GM23338 (cell line): ENCODE data around the gene HPS4. TPM values are rescaled to one million over a fixed set of nuclear protein-coding genes. Genes with fewer than 3 reads are reported as not detected.

Experiments used
- ATAC-seq: fragments of 200-7000 bp; cut with Tn5 transposase; 3 replicates; pipeline ENCODE4 v1.9.1; 2020
- DNase-seq: peaks from one replicate; pipeline ENCODE4 v3.0.0-alpha.2; 2015; ENCODE audit warnings: low spot score
- H2AFZ ChIP-seq: fragments of 200-600 bp; sonication (generic); 2 replicates; pipeline ENCODE4 v1.8.0; 2016; ENCODE audit warnings: antibody characterized with exemption, mild to moderate bottlenecking, moderate library complexity
- H3F3A ChIP-seq: fragments of 200-600 bp; sonication (generic); replicated peaks from 2 replicates; pipeline ENCODE4 v1.8.0; 2017; ENCODE audit warnings: antibody characterized with exemption, mixed run types, low read depth
- H3K27ac ChIP-seq: fragments of 200-600 bp; sonication (generic); 2 replicates; pipeline ENCODE4 v1.6.1; 2016; ENCODE audit warnings: low read depth
- H3K27me3 ChIP-seq: fragments of 200-600 bp; sonication (generic); 2 replicates; pipeline ENCODE4 v1.8.0; 2016; ENCODE audit warnings: mild to moderate bottlenecking, mixed run types, moderate library complexity; ENCODE audit not compliant: insufficient read depth
- H3K36me3 ChIP-seq: fragments of 200-600 bp; sonication (generic); 2 replicates; pipeline ENCODE4 v1.8.0; 2016; ENCODE audit warnings: mild to moderate bottlenecking; ENCODE audit not compliant: insufficient read depth
- H3K4me1 ChIP-seq: fragments of 200-600 bp; sonication (generic); 2 replicates; pipeline ENCODE4 v1.8.0; 2016; ENCODE audit warnings: mild to moderate bottlenecking, moderate library complexity; ENCODE audit not compliant: insufficient read depth
- H3K4me2 ChIP-seq: fragments of 200-600 bp; sonication (generic); 2 replicates; pipeline ENCODE4 v1.7.1; 2017; ENCODE audit warnings: mixed run types
- H3K4me3 ChIP-seq: fragments of 200-600 bp; sonication (generic); 2 replicates; pipeline ENCODE4 v1.6.1; 2016; ENCODE audit warnings: mixed run types
- H3K79me2 ChIP-seq: fragments of 200-600 bp; sonication (generic); replicated peaks from 2 replicates; pipeline ENCODE4 v1.8.0; 2017; ENCODE audit warnings: mild to moderate bottlenecking; ENCODE audit not compliant: insufficient read depth
- H3K9me2 ChIP-seq: fragments of 200-600 bp; sonication (generic); 2 replicates; pipeline ENCODE4 v1.8.0; 2017; ENCODE audit not compliant: insufficient read depth
- H4K20me1 ChIP-seq: fragments of 200-600 bp; sonication (generic); replicated peaks from 2 replicates; pipeline ENCODE4 v1.8.0; 2017; ENCODE audit warnings: mild to moderate bottlenecking; ENCODE audit not compliant: insufficient read depth
- H3K27ac Mint-ChIP-seq: 2 replicates; pipeline ENCODE4 v1.8.0; 2020; ENCODE audit warnings: inconsistent platforms, mild to moderate bottlenecking, moderate library complexity, mixed read lengths
- H3K27me3 Mint-ChIP-seq: 3 replicates; pipeline ENCODE4 v1.8.0; 2022; ENCODE audit warnings: low read depth, mild to moderate bottlenecking, moderate library complexity, mixed read lengths, inconsistent platforms; ENCODE audit not compliant: insufficient read depth, poor library complexity
- H3K36me3 Mint-ChIP-seq: 3 replicates; pipeline ENCODE4 v1.8.0; 2021; ENCODE audit warnings: low read depth, mild to moderate bottlenecking, inconsistent platforms, moderate library complexity, mixed read lengths
- H3K4me1 Mint-ChIP-seq: 3 replicates; pipeline ENCODE4 v1.8.0; 2020; ENCODE audit warnings: mild to moderate bottlenecking, inconsistent platforms, mixed read lengths
- H3K4me3 Mint-ChIP-seq: 3 replicates; pipeline ENCODE4 v1.8.0; 2021; ENCODE audit warnings: moderate library complexity, mild to moderate bottlenecking, inconsistent platforms, mixed read lengths
- H3K9me3 Mint-ChIP-seq: 3 replicates; pipeline ENCODE4 v1.8.0; 2020; ENCODE audit warnings: moderate library complexity, mild to moderate bottlenecking, inconsistent platforms, mixed read lengths
- CREB1 ChIP-seq: fragments of 250-450 bp; sonication (Bioruptor Pico); IDR thresholded peaks from 2 replicates; pipeline ENCODE4 v1.5.0; 2020; ENCODE audit warnings: low read depth, mild to moderate bottlenecking, moderate library complexity
- CTCF ChIP-seq, 2 experiments: fragments of 200-600 bp in 1 of 2; sonication (generic) in 1 of 2; conservative IDR thresholded peaks; 2 replicates each; pipeline versions ENCODE4 v1.5.1 to v1.6.1; 2016 to 2017; ENCODE audit warnings: antibody characterized with exemption in 2 of 2, low read depth in 2 of 2, mild to moderate bottlenecking in 2 of 2, moderate library complexity in 1 of 2
- ETS1 ChIP-seq: IDR thresholded peaks from 2 replicates; pipeline ENCODE4 v1.6.1; 2016; ENCODE audit warnings: antibody characterized with exemption
- EZH2phosphoT487 ChIP-seq: fragments of 200-600 bp; sonication (generic); IDR thresholded peaks from one replicate; pipeline ENCODE4 v1.8.1; 2018; ENCODE audit warnings: antibody characterized with exemption; ENCODE audit not compliant: unreplicated experiment
- JUNB ChIP-seq: IDR thresholded peaks from one replicate; pipeline ENCODE4 v1.6.1; 2016; ENCODE audit warnings: antibody characterized with exemption; ENCODE audit not compliant: unreplicated experiment
- NANOG ChIP-seq: IDR thresholded peaks from 2 replicates; pipeline ENCODE4 v1.6.1; 2016; ENCODE audit warnings: antibody characterized with exemption, borderline replicate concordance
- POLR2AphosphoS5 ChIP-seq: IDR thresholded peaks from 2 replicates; pipeline ENCODE4 v1.6.1; 2016; ENCODE audit warnings: antibody characterized with exemption, low read depth
- ZNF114 ChIP-seq: fragments of 250-450 bp; sonication (Bioruptor Pico); IDR thresholded peaks from 2 replicates; pipeline ENCODE4 v1.5.0; 2020; ENCODE audit warnings: mild to moderate bottlenecking, moderate library complexity
- ZNF331 ChIP-seq: fragments of 250-450 bp; sonication (Bioruptor Pico); IDR thresholded peaks from 2 replicates; pipeline ENCODE4 v1.5.0; 2020; ENCODE audit warnings: low read depth, mild to moderate bottlenecking, moderate library complexity
- ZNF462 ChIP-seq: fragments of 250-450 bp; sonication (Bioruptor Pico); IDR thresholded peaks from 2 replicates; pipeline ENCODE4 v1.5.0; 2020; ENCODE audit warnings: mild to moderate bottlenecking, moderate library complexity
- polyA plus RNA-seq: library from polyadenylated mRNA; unstranded; fragments of >200 nt; fragmentation: Nextera tagmentation; extraction: Ambion mirVana; gene quantifications from 2 replicates; pipeline ENCODE4 v1.2.1, GENCODE V29; 2016
- total RNA-seq: library from RNA; depleted of rRNA; stranded (reverse); fragments of >200 nt; shearing (Covaris generic); gene quantifications from 2 replicates; pipeline ENCODE4 v1.2.3, GENCODE V29; 2014

HPS4 gene
- total and polyA plus RNA-seq, 2 experiments from 2014 or later = 20.3 to 49.4 TPM

GRCh38 chr22:26513838-26514237 is 30.3 kb upstream of the HPS4 start (continued):
- TF ChIP-seq ZNF462 (no peak), JUNB (no peak), ZNF114 (CRISPR knock-in tag) (no peak), ZNF331 (CRISPR knock-in tag) (no peak), ETS1 (no peak)

GRCh38 chr22:26512149-26512793 is 28.7 kb upstream of the HPS4 start, which contains the start of gene TFIP11:
Gene TFIP11, minus strand, starts transcription at chr22:26512473. Its CDS starts 2,201 bp downstream, at chr22:26510272.
- H3K4me1 Mint-ChIP-seq = peaks cover 11% of the 10 kb centered on the region
- H3K9me2 ChIP-seq = no peaks in the 10 kb centered on the region
- H3K4me1 ChIP-seq = peaks cover 12% of the 10 kb centered on the region
- H2AFZ ChIP-seq = peak within 1 kb of the TSS; percentile 77; the same call in 1 of the 2 replicates
- H3K79me2 ChIP-seq = peaks cover 32% of the 10 kb centered on the region
- H3K4me2 ChIP-seq = peak within 1 kb of the TSS; percentile 99
- peaks cover 19% of the 10 kb centered on the region for H3K36me3 ChIP-seq
- H3K27me3 Mint-ChIP-seq = peaks cover 4% of the 10 kb centered on the region
- no peaks in the 10 kb centered on the region for H3K9me3 Mint-ChIP-seq
- H3F3A ChIP-seq = 0 out of 2 replicates have a peak, but pooled peaks cover 3% of the 10 kb centered on the region
- peak; percentile 99 for DNase-seq
- peak; percentile 99 for ATAC-seq
- H3K4me3 ChIP-seq = peak within 1 kb of the TSS; percentile 88
- H3K36me3 Mint-ChIP-seq = peaks cover 27% of the 10 kb centered on the region
- peak within 1 kb of the TSS; percentile 97 for H3K27ac Mint-ChIP-seq
- peak within 1 kb of the TSS; percentile 70 for H3K27ac ChIP-seq
- H3K27me3 ChIP-seq = no peaks in the 10 kb centered on the region
- H4K20me1 ChIP-seq = peaks cover 9% of the 10 kb centered on the region
- H3K4me3 Mint-ChIP-seq = peak within 1 kb of the TSS; percentile 100
- peak; percentile 80 for TF ChIP-seq POLR2AphosphoS5
- TF ChIP-seq CREB1 (CRISPR knock-in tag) = peak; percentile 96
- TF ChIP-seq NANOG = no peak
- peak; percentile 87 for TF ChIP-seq ETS1
- peak in 1 of 2 experiments; percentile 12; a peak in 2 of 4 replicates for TF ChIP-seq CTCF (conservative IDR thresholded peaks at IDR 0.05; ENCODE audit: low read depth in 2 of 2)
- no peak for TF ChIP-seq EZH2phosphoT487
- no peak for TF ChIP-seq JUNB
